Kidney (tissue), 14 donors: ENCODE measurements around the gene DPP6. TPM values are rescaled to one million over a fixed set of nuclear protein-coding genes. Genes with fewer than 3 reads are reported as not detected.

Source experiments
- DNase-seq, 5 donors: peaks; one replicate each; pipeline ENCODE4 v3.0.0-alpha.2; 2013 to 2020
- FAIRE-seq: peaks from 2 replicates; lab custom pipeline; 2012; peaks lifted over from hg19 to GRCh38; lab: Jason Lieb, UNC
- H3K27ac ChIP-seq, 2 donors: one replicate each; pipeline ENCODE4 v1.7.0; 2013; ENCODE audit warnings: low read depth in 2 of 2, low read length in 2 of 2, inconsistent platforms in 1 of 2
- H3K27me3 ChIP-seq: one replicate; pipeline ENCODE4 v1.7.1; 2013; ENCODE audit warnings: low read length, inconsistent platforms; ENCODE audit not compliant: control insufficient read depth, insufficient read depth
- H3K36me3 ChIP-seq, 3 donors: one replicate each; pipeline versions ENCODE4 v1.7.0 to v1.7.1; 2013; ENCODE audit warnings: low read length in 3 of 3, control low read depth in 1 of 3, inconsistent platforms in 1 of 3; ENCODE audit not compliant: insufficient read depth in 3 of 3, control insufficient read depth in 2 of 3
- H3K4me1 ChIP-seq, 3 donors: one replicate each; pipeline versions ENCODE4 v1.7.0 to v1.7.1; 2013; ENCODE audit warnings: low read length in 3 of 3, inconsistent platforms in 1 of 3, low read depth in 1 of 3; ENCODE audit not compliant: control insufficient read depth in 2 of 3, insufficient read depth in 2 of 3
- H3K4me3 ChIP-seq, 3 donors: one replicate each; pipeline versions ENCODE4 v1.7.0 to v1.8.1; 2013; ENCODE audit warnings: low read length in 3 of 3, control low read depth in 1 of 3, inconsistent platforms in 1 of 3
- H3K9ac ChIP-seq, 3 donors: one replicate each; pipeline versions ENCODE4 v1.7.0 to v1.7.1; 2013; ENCODE audit warnings: low read length in 3 of 3, control low read depth in 1 of 3, inconsistent platforms in 1 of 3
- H3K9me3 ChIP-seq, 3 donors: one replicate each; pipeline versions ENCODE4 v1.7.0 to v1.7.1; 2013; ENCODE audit warnings: low read length in 3 of 3, control low read depth in 1 of 3, inconsistent platforms in 1 of 3; ENCODE audit not compliant: control insufficient read depth in 2 of 3, insufficient read depth in 1 of 3
- intact Hi-C: fragments of 100-400 bp; cut with DNase I; formaldehyde crosslinking; loops from one replicate; pipeline ENCODE4 v1.11.1; 2022
- polyA plus RNA-seq: library from polyadenylated mRNA; stranded (reverse); fragments of 350-450 nt; fragmentation: Illumina TruSeq; extraction: RNeasy Lipid Tissue Mini Kit (QIAGEN cat#74804); gene quantifications from one replicate; pipeline ENCODE4 v1.2.3, GENCODE V29; 2014; ENCODE audit warnings: low read depth, low replicate concordance; ENCODE audit not compliant: insufficient read depth
- total RNA-seq: library from RNA; stranded (reverse); fragmentation: NEBNext Ultra II Directional; extraction: Animal tissue kit (Norgen Biotek cat#: 25700); gene quantifications from one replicate; pipeline ENCODE4 v1.2.1, GENCODE V29; 2021
- TF ChIP-seq, protein P1 (sequence below): IDR thresholded peaks from 3 replicates; pipeline ENCODE4 v1.5.1; 2012; ENCODE audit warnings: mild to moderate bottlenecking, moderate library complexity, borderline replicate concordance; ENCODE audit not compliant: insufficient read depth; ENCODE audit errors: extremely low read depth
- donor health status: control.
- donor health status: control.
- donor health status: control.
- donor health status: control.
- donor health status: control.
- donor health status: DM: yes; HTN: yes; CAD: no.
- donor health status: Normal renal cell carcinoma (clear cell type).

DPP6 gene
- total and polyA plus RNA-seq, 2 donors from 2014 or later: 1.8 to 6.9 TPM

- H3K36me3 ChIP-seq: peaks cover 0 to 3% (median 0%) of the 10 kb centered on the region in 3 donors
- no peaks in the 10 kb centered on the region for H3K27me3 ChIP-seq
- no peak overlapping the region for H3K27ac ChIP-seq
- H3K4me3 ChIP-seq: no peak overlapping the region
- H3K4me1 ChIP-seq: peaks cover 0 to 2% (median 0%) of the 10 kb centered on the region in 3 donors
- intact Hi-C loops: no loop called here
- FAIRE-seq (no peak), DNase-seq (peak in 2 of 5 donors; percentile 43 to 45)
- TF ChIP-seq, protein P1, sequence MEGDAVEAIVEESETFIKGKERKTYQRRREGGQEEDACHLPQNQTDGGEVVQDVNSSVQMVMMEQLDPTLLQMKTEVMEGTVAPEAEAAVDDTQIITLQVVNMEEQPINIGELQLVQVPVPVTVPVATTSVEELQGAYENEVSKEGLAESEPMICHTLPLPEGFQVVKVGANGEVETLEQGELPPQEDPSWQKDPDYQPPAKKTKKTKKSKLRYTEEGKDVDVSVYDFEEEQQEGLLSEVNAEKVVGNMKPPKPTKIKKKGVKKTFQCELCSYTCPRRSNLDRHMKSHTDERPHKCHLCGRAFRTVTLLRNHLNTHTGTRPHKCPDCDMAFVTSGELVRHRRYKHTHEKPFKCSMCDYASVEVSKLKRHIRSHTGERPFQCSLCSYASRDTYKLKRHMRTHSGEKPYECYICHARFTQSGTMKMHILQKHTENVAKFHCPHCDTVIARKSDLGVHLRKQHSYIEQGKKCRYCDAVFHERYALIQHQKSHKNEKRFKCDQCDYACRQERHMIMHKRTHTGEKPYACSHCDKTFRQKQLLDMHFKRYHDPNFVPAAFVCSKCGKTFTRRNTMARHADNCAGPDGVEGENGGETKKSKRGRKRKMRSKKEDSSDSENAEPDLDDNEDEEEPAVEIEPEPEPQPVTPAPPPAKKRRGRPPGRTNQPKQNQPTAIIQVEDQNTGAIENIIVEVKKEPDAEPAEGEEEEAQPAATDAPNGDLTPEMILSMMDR: no peak
- peaks cover 0 to 3% (median 0%) of the 10 kb centered on the region in 3 donors for H3K9me3 ChIP-seq
- H3K9ac ChIP-seq: no peak overlapping the region
These were observed 789.6 kb downstream of the DPP6 start for GRCh38 chr7:154841731-154842331.

DNA sequence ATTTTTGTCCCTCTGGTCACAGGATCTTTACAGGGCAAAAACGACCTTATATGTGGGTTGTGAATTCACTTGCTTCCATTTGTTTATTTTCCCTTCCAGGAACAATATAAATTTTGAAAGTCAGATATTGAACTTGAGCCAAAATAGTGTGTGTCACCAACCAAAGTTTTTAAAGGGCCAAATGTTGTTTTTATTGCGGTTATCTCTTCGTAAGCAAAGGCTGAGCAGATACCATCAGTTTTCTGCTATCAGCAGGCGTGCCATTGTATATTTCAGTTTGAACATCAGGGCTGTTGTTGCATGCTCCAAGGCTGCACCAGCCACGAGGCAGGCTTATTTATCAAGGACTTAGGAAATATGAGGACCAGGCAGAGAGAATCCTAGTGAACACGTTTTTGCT, 790.4 kb downstream of the DPP6 start:
- intact Hi-C loops: no loop called here
- H3K9ac ChIP-seq: no peak overlapping the region
- FAIRE-seq: no peak
- no peak overlapping the region for H3K27ac ChIP-seq
- TF ChIP-seq, protein P1: no peak
- no peak for DNase-seq
- H3K4me1 ChIP-seq: no peaks in the 10 kb centered on the region
- H3K4me3 ChIP-seq: no peak overlapping the region
- no peaks in the 10 kb centered on the region for H3K9me3 ChIP-seq
- no peaks in the 10 kb centered on the region for H3K27me3 ChIP-seq
- H3K36me3 ChIP-seq: no peaks in the 10 kb centered on the region

DNA sequence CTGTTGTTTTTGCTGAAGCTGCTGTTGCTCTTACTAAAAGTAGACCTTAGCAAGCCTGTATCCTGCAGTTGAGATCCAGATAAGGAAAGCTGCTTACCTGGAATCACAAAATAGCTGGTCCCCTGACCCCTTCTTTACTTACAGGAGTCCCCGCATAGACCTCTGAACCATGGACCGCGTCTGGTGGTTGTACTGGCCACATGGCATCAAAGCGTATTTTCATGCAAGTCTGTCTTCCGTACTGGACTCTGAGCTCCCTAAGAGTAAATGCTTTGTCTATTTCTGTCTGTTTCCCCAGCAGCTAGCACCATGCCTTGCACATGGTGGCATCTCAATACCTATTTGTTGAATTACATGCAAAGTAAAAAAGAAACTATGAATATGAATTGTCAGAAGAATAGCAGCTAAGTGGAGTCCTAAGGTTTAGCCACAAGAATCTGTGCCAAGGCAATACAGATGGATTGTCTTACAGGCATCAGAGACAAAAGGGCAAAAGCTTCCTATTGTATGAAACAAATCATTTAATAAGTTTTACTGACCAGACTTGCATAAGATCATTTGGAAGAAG, 791.6 kb downstream of the DPP6 start:
- H3K27ac ChIP-seq: no peak overlapping the region
- DNase-seq: no peak
- H3K9me3 ChIP-seq: no peaks in the 10 kb centered on the region
- H3K4me1 ChIP-seq: no peaks in the 10 kb centered on the region
- H3K9ac ChIP-seq: no peak overlapping the region
- FAIRE-seq: no peak
- no peaks in the 10 kb centered on the region for H3K36me3 ChIP-seq
- no peak overlapping the region for H3K4me3 ChIP-seq
- no peaks in the 10 kb centered on the region for H3K27me3 ChIP-seq
- TF ChIP-seq, protein P1: no peak
- intact Hi-C loops: no loop called here
